Mammary epithelial cell (primary cell): ENCODE data around the gene SOCS2.

Experiments
- EZH2 ChIP-seq: IDR thresholded peaks from 2 replicates; pipeline ENCODE4 v1.6.1; 2012; ENCODE audit warnings: low read length, inconsistent platforms, borderline replicate concordance
- TF ChIP-seq, protein P1 (sequence below), 2 donors: IDR thresholded peaks in 1 of 2; conservative IDR thresholded peaks in 1 of 2; 2 replicates each; pipeline ENCODE4 v1.5.1; 2011 to 2012; ENCODE audit warnings: inconsistent platforms in 2 of 2, low read length in 2 of 2, mild to moderate bottlenecking in 2 of 2, control low read depth in 1 of 2, low read depth in 1 of 2; ENCODE audit not compliant: insufficient read depth in 1 of 2; ENCODE audit errors: extremely low read depth in 1 of 2

DNA sequence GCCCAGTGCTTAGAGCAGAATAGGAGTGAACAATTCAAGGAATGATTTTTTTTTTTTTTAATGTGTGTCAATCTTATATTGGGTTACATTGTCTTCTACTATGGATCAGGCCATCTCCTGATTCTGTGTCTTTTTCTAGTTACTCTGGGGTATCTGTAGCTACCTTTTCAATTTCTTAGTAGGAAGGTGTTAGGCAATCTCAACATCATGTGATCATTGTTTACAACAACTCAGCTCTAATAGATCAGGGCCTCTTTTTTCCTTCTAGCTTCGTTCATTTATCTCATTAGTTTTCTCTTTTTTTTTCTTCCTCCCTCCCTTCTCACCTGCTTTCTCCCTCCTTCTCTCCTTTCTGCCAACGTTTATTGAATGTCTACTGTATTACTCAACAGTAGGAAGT is 8.9 kb downstream of the SOCS2 start:
- TF ChIP-seq, protein P1, sequence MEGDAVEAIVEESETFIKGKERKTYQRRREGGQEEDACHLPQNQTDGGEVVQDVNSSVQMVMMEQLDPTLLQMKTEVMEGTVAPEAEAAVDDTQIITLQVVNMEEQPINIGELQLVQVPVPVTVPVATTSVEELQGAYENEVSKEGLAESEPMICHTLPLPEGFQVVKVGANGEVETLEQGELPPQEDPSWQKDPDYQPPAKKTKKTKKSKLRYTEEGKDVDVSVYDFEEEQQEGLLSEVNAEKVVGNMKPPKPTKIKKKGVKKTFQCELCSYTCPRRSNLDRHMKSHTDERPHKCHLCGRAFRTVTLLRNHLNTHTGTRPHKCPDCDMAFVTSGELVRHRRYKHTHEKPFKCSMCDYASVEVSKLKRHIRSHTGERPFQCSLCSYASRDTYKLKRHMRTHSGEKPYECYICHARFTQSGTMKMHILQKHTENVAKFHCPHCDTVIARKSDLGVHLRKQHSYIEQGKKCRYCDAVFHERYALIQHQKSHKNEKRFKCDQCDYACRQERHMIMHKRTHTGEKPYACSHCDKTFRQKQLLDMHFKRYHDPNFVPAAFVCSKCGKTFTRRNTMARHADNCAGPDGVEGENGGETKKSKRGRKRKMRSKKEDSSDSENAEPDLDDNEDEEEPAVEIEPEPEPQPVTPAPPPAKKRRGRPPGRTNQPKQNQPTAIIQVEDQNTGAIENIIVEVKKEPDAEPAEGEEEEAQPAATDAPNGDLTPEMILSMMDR (conservative IDR thresholded peaks at IDR 0.05 in 1 of 2, IDR thresholded peaks at IDR 0.05 in 1 of 2; ENCODE audit: extremely low read depth in 1 of 2, insufficient read depth in 1 of 2, low read depth in 1 of 2, low read length in 2 of 2), result no peak
- no peak for TF ChIP-seq EZH2
